Liver (tissue), 9 donors: ENCODE measurements around the gene CBFA2T2. TPM values are rescaled to one million over a fixed set of nuclear protein-coding genes. Genes with fewer than 3 reads are reported as not detected.
"Not testable (repeated sequence)": the region's sequence is repeated elsewhere in the genome, so short reads cannot be mapped to it uniquely, and the experiment has no call there.

Experiments used
- DNase-seq: peaks from one replicate; pipeline ENCODE4 v3.0.0-alpha.2; 2017; ENCODE audit warnings: low spot score
- H3K27ac ChIP-seq, 2 donors: one replicate each; pipeline ENCODE4 v1.7.0; 2013; ENCODE audit warnings: inconsistent platforms in 2 of 2, low read length in 2 of 2, control low read depth in 1 of 2, low read depth in 1 of 2, mild to moderate bottlenecking in 1 of 2
- H3K27me3 ChIP-seq, 4 donors: one replicate each; pipeline versions ENCODE4 v1.6.1 to v1.7.0; 2013; ENCODE audit warnings: low read length in 3 of 4, inconsistent platforms in 1 of 4, mild to moderate bottlenecking in 1 of 4, moderate library complexity in 1 of 4; ENCODE audit not compliant: control insufficient read depth in 4 of 4, insufficient read depth in 4 of 4
- H3K36me3 ChIP-seq, 4 donors: one replicate each; pipeline versions ENCODE4 v1.6.1 to v1.7.0; 2013; ENCODE audit warnings: low read length in 3 of 4, mild to moderate bottlenecking in 3 of 4, low read depth in 1 of 4, moderate library complexity in 1 of 4; ENCODE audit not compliant: control insufficient read depth in 4 of 4, insufficient read depth in 3 of 4
- H3K4me1 ChIP-seq, 4 donors: one replicate each; pipeline versions ENCODE4 v1.6.1 to v1.7.0; 2013; ENCODE audit warnings: low read length in 3 of 4, mild to moderate bottlenecking in 3 of 4, moderate library complexity in 1 of 4; ENCODE audit not compliant: control insufficient read depth in 4 of 4, insufficient read depth in 4 of 4
- H3K4me3 ChIP-seq, 3 donors: one replicate each; pipeline versions ENCODE4 v1.6.1 to v1.7.0; 2013; ENCODE audit warnings: low read length in 3 of 3, control low read depth in 1 of 3, low read depth in 1 of 3, mild to moderate bottlenecking in 1 of 3
- H3K9ac ChIP-seq, 2 donors: one replicate each; pipeline ENCODE4 v1.7.0; 2013; ENCODE audit warnings: low read length in 2 of 2, mild to moderate bottlenecking in 2 of 2, moderate library complexity in 2 of 2, control low read depth in 1 of 2, low read depth in 1 of 2
- H3K9me3 ChIP-seq, 4 donors: one replicate each; pipeline versions ENCODE4 v1.6.1 to v1.7.0; 2013; ENCODE audit warnings: low read length in 3 of 4; ENCODE audit not compliant: control insufficient read depth in 4 of 4
- ATF3 ChIP-seq: IDR thresholded peaks from 2 replicates; pipeline ENCODE4 v1.6.1; 2016; ENCODE audit warnings: antibody characterized with exemption
- CTCF ChIP-seq: fragments of 150-350 bp; IDR thresholded peaks from 2 replicates; pipeline ENCODE4 v1.5.1; 2017; ENCODE audit warnings: improper control_type of control experiment, low read depth, low read length; ENCODE audit not compliant: missing input control
- EGR1 ChIP-seq, 2 donors: IDR thresholded peaks; 2 replicates each; pipeline ENCODE4 v1.6.1; 2016 to 2018; ENCODE audit warnings: antibody characterized with exemption in 2 of 2, low read depth in 2 of 2
- FOXA1 ChIP-seq: IDR thresholded peaks from 2 replicates; pipeline ENCODE4 v1.6.1; 2016; ENCODE audit warnings: antibody characterized with exemption
- FOXA2 ChIP-seq: IDR thresholded peaks from 2 replicates; pipeline ENCODE4 v1.6.1; 2016; ENCODE audit warnings: antibody characterized with exemption
- GABPA ChIP-seq, 2 donors: IDR thresholded peaks in 1 of 2; conservative IDR thresholded peaks in 1 of 2; 2 replicates each; pipeline ENCODE4 v1.6.1; 2016; ENCODE audit warnings: antibody characterized with exemption in 2 of 2, mild to moderate bottlenecking in 1 of 2, moderate library complexity in 1 of 2
- HNF4A ChIP-seq, 2 donors: conservative IDR thresholded peaks; 2 replicates each; pipeline ENCODE4 v1.6.1; 2016; ENCODE audit warnings: antibody characterized with exemption in 2 of 2, mild to moderate bottlenecking in 2 of 2
- HNF4G ChIP-seq: IDR thresholded peaks from 2 replicates; pipeline ENCODE4 v1.6.1; 2016; ENCODE audit warnings: antibody characterized with exemption
- MAX ChIP-seq: IDR thresholded peaks from 2 replicates; pipeline ENCODE4 v1.6.1; 2016; ENCODE audit warnings: antibody characterized with exemption
- RAD21 ChIP-seq, 2 donors: IDR thresholded peaks; 2 replicates each; pipeline ENCODE4 v1.6.1; 2016; ENCODE audit warnings: antibody characterized with exemption in 2 of 2, mild to moderate bottlenecking in 2 of 2
- RXRA ChIP-seq, 2 donors: IDR thresholded peaks; 2 replicates each; pipeline ENCODE4 v1.6.1; 2017 to 2018; ENCODE audit warnings: antibody characterized with exemption in 2 of 2, mild to moderate bottlenecking in 1 of 2
- YY1 ChIP-seq: IDR thresholded peaks from 2 replicates; pipeline ENCODE4 v1.6.1; 2016; ENCODE audit warnings: antibody characterized with exemption, mild to moderate bottlenecking
- ZBTB33 ChIP-seq: IDR thresholded peaks from 2 replicates; pipeline ENCODE4 v1.6.1; 2016; ENCODE audit warnings: antibody characterized with exemption
- WGBS: extraction: QIAGEN DNeasy Blood & Tissue Kit; methylation state at CpG from one replicate; pipeline ENCODE4 v1.1.7; 2013; 5-methylcytosine and 5-hydroxymethylcytosine counted together
- polyA plus RNA-seq, 2 donors: library from polyadenylated mRNA; stranded (reverse) in 1 of 2; unstranded in 1 of 2; fragments of 200-250 nt in 1 of 2; fragments of >200 nt in 1 of 2; fragmentation: Nextera tagmentation in 1 of 2; extraction: Ambion mirVana in 1 of 2; gene quantifications; one replicate each; pipeline versions ENCODE4 v1.2.1 to v1.2.3, GENCODE V29; 2013 to 2015
- total RNA-seq, 2 donors: library from RNA; depleted of rRNA; stranded (reverse); fragments of >200 nt; gene quantifications; one replicate each; pipeline ENCODE4 v1.2.3, GENCODE V29; 2014
- donor health status: healthy.
- donor health status: healthy.
- donor health status: healthy.
- donor health status: healthy.
- donor health status: healthy.

Gene CBFA2T2
- total RNA-seq (1 to 10 TPM; 5.4 to 5.5 TPM), polyA plus RNA-seq (1 to 10 TPM; 2.0 to 5.2 TPM)

- Histone ChIP-seq H3K27ac (peak within 1 kb of the TSS; percentile 96 to 98), H3K36me3 (no peaks in the 10 kb centered on the region), H3K4me1 (peaks cover 2 to 11% (median 9%) of the 10 kb centered on the region in 4 donors), H3K4me3 (peak within 1 kb of the TSS; percentile 75 to 98 (median 95)), H3K27me3 (no peaks in the 10 kb centered on the region), H3K9ac (peak within 1 kb of the TSS; percentile 86 to 93), H3K9me3 (no peaks in the 10 kb centered on the region)
- no peak for DNase-seq
- TF ChIP-seq FOXA2 (no peak), YY1 (peak; percentile 24), EGR1 (IDR thresholded peaks at IDR 0.05; ENCODE audit: low read depth in 2 of 2) (no peak), RAD21 (IDR thresholded peaks at IDR 0.05) (no peak), FOXA1 (no peak)
- under 1% methylated on average over 105 of the region's 105 CpGs for WGBS
Measured at GRCh38 chr20:33490023-33490933, at the start of gene CBFA2T2. Gene CBFA2T2 (plus strand): TSS chr20:33490096. CDS start chr20:33490268, 172 bp downstream.

- 79% methylated on average over 7 of the region's 7 CpGs for WGBS
- not testable (repeated sequence) for H3K9me3 ChIP-seq, H3K27ac ChIP-seq, H3K27me3 ChIP-seq, H3K4me3 ChIP-seq, DNase-seq, H3K9ac ChIP-seq, H3K36me3 ChIP-seq
- peaks cover 5 to 31% (median 21%) of the 10 kb centered on the region in 4 donors for H3K4me1 ChIP-seq
- TF ChIP-seq HNF4A (conservative IDR thresholded peaks at IDR 0.05): peak; percentile 40 to 58
Measured at GRCh38 chr20:33440562-33440961, 49.3 kb upstream of the CBFA2T2 start.

GRCh38 chr20:33441142-33441955 is 48.5 kb upstream of the CBFA2T2 start:
- H3K27me3 ChIP-seq: no peaks in the 10 kb centered on the region
- H3K9me3 ChIP-seq: no peaks in the 10 kb centered on the region
- H3K36me3 ChIP-seq: no peaks in the 10 kb centered on the region
- no peak overlapping the region for H3K4me3 ChIP-seq
- H3K27ac ChIP-seq: no peak overlapping the region
- no peak for DNase-seq
- WGBS: 71% methylated on average over 7 of the region's 7 CpGs
- H3K4me1 ChIP-seq: peaks cover 5 to 31% (median 21%) of the 10 kb centered on the region in 4 donors
- no peak overlapping the region for H3K9ac ChIP-seq
- TF ChIP-seq FOXA1 (no peak), HNF4A (conservative IDR thresholded peaks at IDR 0.05) (peak in 1 of 2 donors; percentile 1)

- Histone ChIP-seq H3K9me3 (no peaks in the 10 kb centered on the region), H3K27me3 (no peaks in the 10 kb centered on the region), H3K4me3 (peak overlapping the region in 2 of 3 donors; percentile 44 to 81), H3K36me3 (no peaks in the 10 kb centered on the region), H3K27ac (no peak overlapping the region), H3K4me1 (peaks cover 5 to 31% (median 21%) of the 10 kb centered on the region in 4 donors), H3K9ac (no peak overlapping the region)
- no peak for DNase-seq
- 78% methylated on average over 9 of the region's 9 CpGs for WGBS
- no peak for TF ChIP-seq ATF3
- no peak for TF ChIP-seq FOXA1
- TF ChIP-seq RAD21 (IDR thresholded peaks at IDR 0.05): no peak
- TF ChIP-seq ZBTB33: no peak
- TF ChIP-seq EGR1 (IDR thresholded peaks at IDR 0.05; ENCODE audit: low read depth in 2 of 2): no peak
- no peak for TF ChIP-seq MAX
- no peak for TF ChIP-seq HNF4A (conservative IDR thresholded peaks at IDR 0.05)
- no peak for TF ChIP-seq RXRA (IDR thresholded peaks at IDR 0.05)
- no peak for TF ChIP-seq CTCF
- no peak for TF ChIP-seq HNF4G
- no peak for TF ChIP-seq FOXA2
- no peak for TF ChIP-seq GABPA (IDR thresholded peaks at IDR 0.05 in 1 of 2, conservative IDR thresholded peaks at IDR 0.05 in 1 of 2)
Measured at GRCh38 chr20:33442136-33443005, 47.5 kb upstream of the CBFA2T2 start.
